OCI-LY7 (cell line): ENCODE measurements around the gene MAPKAPK5. TPM values are rescaled to one million over a fixed set of nuclear protein-coding genes. Genes with fewer than 3 reads are reported as not detected.
"Not testable (repeated sequence)": the region's sequence is repeated elsewhere in the genome, so short reads cannot be mapped to it uniquely, and the experiment has no call there.

Experiments used
- BruUV-seq: library from RNA; stranded (reverse); fragments of 400-500 nt; replicated peaks from 2 replicates; lab custom pipeline; 2021; lab: Mats Ljungman, UMichigan
- CTCF ChIA-PET: fragments of 300-600 bp; sonication (Branson Sonifier 250); formaldehyde crosslinking; loops from one replicate; lab custom pipeline; 2022; ENCODE audit warnings: antibody characterized with exemption; ENCODE audit not compliant: unreplicated experiment; lab: Charles Lee
- POLR2A ChIA-PET: fragments of 300-600 bp; sonication (Branson Sonifier 250); formaldehyde crosslinking; loops from one replicate; lab custom pipeline; 2022; ENCODE audit warnings: antibody characterized with exemption; lab: Charles Lee
- DNase-seq: peaks from one replicate; pipeline ENCODE4 v3.0.0-alpha.2; 2015; ENCODE audit warnings: low spot score
- H2AFZ ChIP-seq: fragments of 200-600 bp; sonication (generic), shearing (Covaris generic); 2 replicates; pipeline ENCODE4 v1.6.1; 2014; ENCODE audit warnings: mild to moderate bottlenecking, antibody characterized with exemption, low read length, moderate library complexity
- H3K27ac ChIP-seq: fragments of 200-600 bp; sonication (generic); 2 replicates; pipeline ENCODE4 v1.5.1; 2014; ENCODE audit warnings: mixed run types, low read depth, mild to moderate bottlenecking, moderate library complexity, low read length, inconsistent platforms; ENCODE audit not compliant: poor library complexity, severe bottlenecking
- H3K36me3 ChIP-seq: fragments of 200-600 bp; sonication (generic); 2 replicates; pipeline ENCODE4 v1.6.1; 2014; ENCODE audit warnings: mild to moderate bottlenecking, antibody characterized with exemption, low read length, moderate library complexity, mixed read lengths; ENCODE audit not compliant: insufficient read depth
- H3K4me1 ChIP-seq: fragments of 200-600 bp; sonication (generic); 2 replicates; pipeline ENCODE4 v1.5.1; 2014; ENCODE audit warnings: mild to moderate bottlenecking, low read length; ENCODE audit not compliant: insufficient read depth, poor library complexity, severe bottlenecking
- H3K4me2 ChIP-seq: fragments of 200-600 bp; sonication (generic); 2 replicates; pipeline ENCODE4 v1.6.1; 2014; ENCODE audit warnings: mild to moderate bottlenecking, low read length
- H3K4me3 ChIP-seq: fragments of 200-600 bp; sonication (generic); 2 replicates; pipeline ENCODE4 v1.5.1; 2014; ENCODE audit warnings: mild to moderate bottlenecking, low read depth, low read length; ENCODE audit not compliant: poor library complexity, severe bottlenecking
- H3K79me2 ChIP-seq: fragments of 200-600 bp; sonication (generic); 2 replicates; pipeline ENCODE4 v1.6.1; 2016; ENCODE audit warnings: low read depth, mild to moderate bottlenecking, low read length, moderate library complexity, mixed read lengths; ENCODE audit not compliant: insufficient read depth
- H3K9me2 ChIP-seq: fragments of 200-600 bp; sonication (generic); 2 replicates; pipeline ENCODE4 v1.6.1; 2016; ENCODE audit warnings: mild to moderate bottlenecking, low read length, mixed read lengths; ENCODE audit not compliant: insufficient read depth
- H3K9me3 ChIP-seq: fragments of 200-600 bp; sonication (generic); 2 replicates; pipeline ENCODE4 v1.6.1; 2014; ENCODE audit warnings: mild to moderate bottlenecking, mixed run types, low read length, mixed read lengths
- H4K20me1 ChIP-seq: fragments of 200-600 bp; sonication (generic); 2 replicates; pipeline ENCODE4 v1.6.1; 2014; ENCODE audit warnings: mild to moderate bottlenecking, antibody characterized with exemption, low read length, moderate library complexity, mixed read lengths; ENCODE audit not compliant: insufficient read depth
- CTCF ChIP-seq: fragments of 200-600 bp; sonication (generic); conservative IDR thresholded peaks from 2 replicates; pipeline ENCODE4 v1.5.1; 2014; ENCODE audit warnings: mild to moderate bottlenecking, antibody characterized with exemption, low read length, moderate library complexity, mixed read lengths
- EZH2phosphoT487 ChIP-seq: fragments of 200-600 bp; sonication (generic); IDR thresholded peaks from 2 replicates; pipeline ENCODE4 v1.6.1; 2018; ENCODE audit warnings: low read depth, borderline replicate concordance, mild to moderate bottlenecking, mixed run types, antibody characterized with exemption, low read length, moderate library complexity, mixed read lengths
- intact Hi-C: fragments of 100-400 bp; cut with micrococcal nuclease; formaldehyde crosslinking; loops from one replicate; pipeline ENCODE4 v1.10.0; 2022; ENCODE audit not compliant: unreplicated experiment
- total RNA-seq, 2 experiments: library from RNA; depleted of rRNA in 1 of 2; stranded (reverse); fragments of >200 nt in 1 of 2; shearing (Covaris generic) in 1 of 2; gene quantifications; 2 replicates each; pipeline ENCODE4 v1.2.3, GENCODE V29; 2014 to 2022

MAPKAPK5 gene
- total RNA-seq, 2 experiments from 2014 or later, result 74.6 to 83.5 TPM

GRCh38 chr12:111822886-111823285 lies 19.1 kb upstream of the MAPKAPK5 start:
- intact Hi-C loops, result no loop called here
- Histone ChIP-seq H4K20me1 (no peaks in the 10 kb centered on the region), H3K79me2 (no peaks in the 10 kb centered on the region), H3K27ac (no peak overlapping the region), H3K36me3 (no peaks in the 10 kb centered on the region), H3K9me3 (no peaks in the 10 kb centered on the region; the same call in 1 of the 2 replicates), H3K4me2 (peak overlapping the region; percentile 22; the same call in 1 of the 2 replicates), H3K9me2 (no peaks in the 10 kb centered on the region), H3K4me1 (peaks cover 32% of the 10 kb centered on the region), H2AFZ (peak overlapping the region; percentile 76; the same call in 1 of the 2 replicates), H3K4me3 (no peak overlapping the region)
- ChIA-PET POLR2A (interaction anchor here (0.6 to 1.9 kb wide), 2 partner anchors 18 to 452 kb away, joined by 4 to 9 read pairs; no protein-coding TSS in a partner anchor), CTCF (no interaction called here)
- BruUV-seq, result no TSS peak
- TF ChIP-seq CTCF (no peak), EZH2phosphoT487 (no peak)
- no peak for DNase-seq

GRCh38 chr12:111823891-111824290 lies 18.1 kb upstream of the MAPKAPK5 start:
- peaks cover 32% of the 10 kb centered on the region for H3K4me1 ChIP-seq
- H3K36me3 ChIP-seq, result no peaks in the 10 kb centered on the region
- H3K79me2 ChIP-seq, result no peaks in the 10 kb centered on the region
- H3K27ac ChIP-seq, result no peak overlapping the region
- TF ChIP-seq CTCF (no peak), EZH2phosphoT487 (no peak)
- DNase-seq, result no peak
- ChIA-PET POLR2A (interaction anchor here (1.9 kb wide), 1 partner anchor 17 kb away, joined by 9 read pairs; no protein-coding TSS in a partner anchor), CTCF (no interaction called here)
- H3K4me3 ChIP-seq, result no peak overlapping the region
- H3K9me3 ChIP-seq, result no peaks in the 10 kb centered on the region; the same call in 1 of the 2 replicates
- no peaks in the 10 kb centered on the region for H3K9me2 ChIP-seq
- intact Hi-C loops, result no loop called here
- peak overlapping the region; percentile 76; the same call in 1 of the 2 replicates for H2AFZ ChIP-seq
- H4K20me1 ChIP-seq, result no peaks in the 10 kb centered on the region
- peak overlapping the region; percentile 22 for H3K4me2 ChIP-seq
- BruUV-seq, result no TSS peak

- intact Hi-C loops, H3K9me3 ChIP-seq, H4K20me1 ChIP-seq, H3K9me2 ChIP-seq, H3K36me3 ChIP-seq, H3K4me2 ChIP-seq, POLR2A ChIA-PET, H3K27ac ChIP-seq, CTCF ChIA-PET, H3K79me2 ChIP-seq, H3K4me3 ChIP-seq, BruUV-seq: not testable (repeated sequence)
- H3K4me1 ChIP-seq, result peaks cover 29% of the 10 kb centered on the region
- peak; percentile 30 for DNase-seq
- H2AFZ ChIP-seq, result peak overlapping the region; percentile 76; the same call in 1 of the 2 replicates
- TF ChIP-seq CTCF, result peak; percentile 78
Measured at GRCh38 chr12:111824312-111824711, 17.7 kb upstream of the MAPKAPK5 start.
